GM23338 (cell line): ENCODE results near the gene SLC22A25. TPM values are rescaled to one million over a fixed set of nuclear protein-coding genes. Genes with fewer than 3 reads are reported as not detected.

ENCODE experiments used
- ATAC-seq: fragments of 200-7000 bp; cut with Tn5 transposase; 3 replicates; pipeline ENCODE4 v1.9.1; 2020
- DNase-seq: peaks from one replicate; pipeline ENCODE4 v3.0.0-alpha.2; 2015; ENCODE audit warnings: low spot score
- H2AFZ ChIP-seq: fragments of 200-600 bp; sonication (generic); 2 replicates; pipeline ENCODE4 v1.8.0; 2016; ENCODE audit warnings: antibody characterized with exemption, mild to moderate bottlenecking, moderate library complexity
- H3F3A ChIP-seq: fragments of 200-600 bp; sonication (generic); replicated peaks from 2 replicates; pipeline ENCODE4 v1.8.0; 2017; ENCODE audit warnings: antibody characterized with exemption, mixed run types, low read depth
- H3K27ac ChIP-seq: fragments of 200-600 bp; sonication (generic); 2 replicates; pipeline ENCODE4 v1.6.1; 2016; ENCODE audit warnings: low read depth
- H3K27me3 ChIP-seq: fragments of 200-600 bp; sonication (generic); 2 replicates; pipeline ENCODE4 v1.8.0; 2016; ENCODE audit warnings: mild to moderate bottlenecking, mixed run types, moderate library complexity; ENCODE audit not compliant: insufficient read depth
- H3K36me3 ChIP-seq: fragments of 200-600 bp; sonication (generic); 2 replicates; pipeline ENCODE4 v1.8.0; 2016; ENCODE audit warnings: mild to moderate bottlenecking; ENCODE audit not compliant: insufficient read depth
- H3K4me1 ChIP-seq: fragments of 200-600 bp; sonication (generic); 2 replicates; pipeline ENCODE4 v1.8.0; 2016; ENCODE audit warnings: mild to moderate bottlenecking, moderate library complexity; ENCODE audit not compliant: insufficient read depth
- H3K4me2 ChIP-seq: fragments of 200-600 bp; sonication (generic); 2 replicates; pipeline ENCODE4 v1.7.1; 2017; ENCODE audit warnings: mixed run types
- H3K4me3 ChIP-seq: fragments of 200-600 bp; sonication (generic); 2 replicates; pipeline ENCODE4 v1.6.1; 2016; ENCODE audit warnings: mixed run types
- H3K79me2 ChIP-seq: fragments of 200-600 bp; sonication (generic); replicated peaks from 2 replicates; pipeline ENCODE4 v1.8.0; 2017; ENCODE audit warnings: mild to moderate bottlenecking; ENCODE audit not compliant: insufficient read depth
- H3K9me2 ChIP-seq: fragments of 200-600 bp; sonication (generic); 2 replicates; pipeline ENCODE4 v1.8.0; 2017; ENCODE audit not compliant: insufficient read depth
- H4K20me1 ChIP-seq: fragments of 200-600 bp; sonication (generic); replicated peaks from 2 replicates; pipeline ENCODE4 v1.8.0; 2017; ENCODE audit warnings: mild to moderate bottlenecking; ENCODE audit not compliant: insufficient read depth
- H3K27ac Mint-ChIP-seq: 2 replicates; pipeline ENCODE4 v1.8.0; 2020; ENCODE audit warnings: inconsistent platforms, mild to moderate bottlenecking, moderate library complexity, mixed read lengths
- H3K27me3 Mint-ChIP-seq: 3 replicates; pipeline ENCODE4 v1.8.0; 2022; ENCODE audit warnings: low read depth, mild to moderate bottlenecking, moderate library complexity, mixed read lengths, inconsistent platforms; ENCODE audit not compliant: insufficient read depth, poor library complexity
- H3K36me3 Mint-ChIP-seq: 3 replicates; pipeline ENCODE4 v1.8.0; 2021; ENCODE audit warnings: low read depth, mild to moderate bottlenecking, inconsistent platforms, moderate library complexity, mixed read lengths
- H3K4me1 Mint-ChIP-seq: 3 replicates; pipeline ENCODE4 v1.8.0; 2020; ENCODE audit warnings: mild to moderate bottlenecking, inconsistent platforms, mixed read lengths
- H3K4me3 Mint-ChIP-seq: 3 replicates; pipeline ENCODE4 v1.8.0; 2021; ENCODE audit warnings: moderate library complexity, mild to moderate bottlenecking, inconsistent platforms, mixed read lengths
- H3K9me3 Mint-ChIP-seq: 3 replicates; pipeline ENCODE4 v1.8.0; 2020; ENCODE audit warnings: moderate library complexity, mild to moderate bottlenecking, inconsistent platforms, mixed read lengths
- CREB1 ChIP-seq: fragments of 250-450 bp; sonication (Bioruptor Pico); IDR thresholded peaks from 2 replicates; pipeline ENCODE4 v1.5.0; 2020; ENCODE audit warnings: low read depth, mild to moderate bottlenecking, moderate library complexity
- CTCF ChIP-seq, 2 experiments: fragments of 200-600 bp in 1 of 2; sonication (generic) in 1 of 2; conservative IDR thresholded peaks; 2 replicates each; pipeline versions ENCODE4 v1.5.1 to v1.6.1; 2016 to 2017; ENCODE audit warnings: antibody characterized with exemption in 2 of 2, low read depth in 2 of 2, mild to moderate bottlenecking in 2 of 2, moderate library complexity in 1 of 2
- ETS1 ChIP-seq: IDR thresholded peaks from 2 replicates; pipeline ENCODE4 v1.6.1; 2016; ENCODE audit warnings: antibody characterized with exemption
- EZH2 ChIP-seq: fragments of 200-600 bp; sonication (generic); IDR thresholded peaks from one replicate; pipeline ENCODE4 v1.8.0; 2017; ENCODE audit warnings: antibody characterized with exemption, mild to moderate bottlenecking, low read depth; ENCODE audit not compliant: unreplicated experiment
- EZH2phosphoT487 ChIP-seq: fragments of 200-600 bp; sonication (generic); IDR thresholded peaks from one replicate; pipeline ENCODE4 v1.8.1; 2018; ENCODE audit warnings: antibody characterized with exemption; ENCODE audit not compliant: unreplicated experiment
- JUNB ChIP-seq: IDR thresholded peaks from one replicate; pipeline ENCODE4 v1.6.1; 2016; ENCODE audit warnings: antibody characterized with exemption; ENCODE audit not compliant: unreplicated experiment
- NANOG ChIP-seq: IDR thresholded peaks from 2 replicates; pipeline ENCODE4 v1.6.1; 2016; ENCODE audit warnings: antibody characterized with exemption, borderline replicate concordance
- POLR2AphosphoS5 ChIP-seq: IDR thresholded peaks from 2 replicates; pipeline ENCODE4 v1.6.1; 2016; ENCODE audit warnings: antibody characterized with exemption, low read depth
- STAT1 ChIP-seq: IDR thresholded peaks from one replicate; pipeline ENCODE4 v1.6.1; 2016; ENCODE audit warnings: antibody characterized with exemption; ENCODE audit not compliant: unreplicated experiment
- ZNF114 ChIP-seq: fragments of 250-450 bp; sonication (Bioruptor Pico); IDR thresholded peaks from 2 replicates; pipeline ENCODE4 v1.5.0; 2020; ENCODE audit warnings: mild to moderate bottlenecking, moderate library complexity
- ZNF331 ChIP-seq: fragments of 250-450 bp; sonication (Bioruptor Pico); IDR thresholded peaks from 2 replicates; pipeline ENCODE4 v1.5.0; 2020; ENCODE audit warnings: low read depth, mild to moderate bottlenecking, moderate library complexity
- polyA plus RNA-seq: library from polyadenylated mRNA; unstranded; fragments of >200 nt; fragmentation: Nextera tagmentation; extraction: Ambion mirVana; gene quantifications from 2 replicates; pipeline ENCODE4 v1.2.1, GENCODE V29; 2016
- total RNA-seq: library from RNA; depleted of rRNA; stranded (reverse); fragments of >200 nt; shearing (Covaris generic); gene quantifications from 2 replicates; pipeline ENCODE4 v1.2.3, GENCODE V29; 2014
- TF ChIP-seq, protein P1 (sequence below): IDR thresholded peaks from one replicate; pipeline ENCODE4 v1.6.1; 2018; ENCODE audit warnings: antibody characterized with exemption; ENCODE audit not compliant: unreplicated experiment

The SLC22A25 gene
- total and polyA plus RNA-seq, 2 experiments from 2014 or later: not detected

GRCh38 chr11:63240098-63240497 is 3.3 kb downstream of the SLC22A25 start:
- H3K9me2 ChIP-seq: peaks cover 6% of the 10 kb centered on the region
- H3K4me1 Mint-ChIP-seq: peaks cover 2% of the 10 kb centered on the region; the same call in 2 of the 3 replicates
- no peaks in the 10 kb centered on the region for H3F3A ChIP-seq
- no peak overlapping the region for H3K4me3 Mint-ChIP-seq
- no peak for TF ChIP-seq EZH2
- no peak for TF ChIP-seq CREB1 (CRISPR knock-in tag)
- TF ChIP-seq ZNF331 (CRISPR knock-in tag): no peak
- no peak for TF ChIP-seq ETS1
- TF ChIP-seq, protein P1, sequence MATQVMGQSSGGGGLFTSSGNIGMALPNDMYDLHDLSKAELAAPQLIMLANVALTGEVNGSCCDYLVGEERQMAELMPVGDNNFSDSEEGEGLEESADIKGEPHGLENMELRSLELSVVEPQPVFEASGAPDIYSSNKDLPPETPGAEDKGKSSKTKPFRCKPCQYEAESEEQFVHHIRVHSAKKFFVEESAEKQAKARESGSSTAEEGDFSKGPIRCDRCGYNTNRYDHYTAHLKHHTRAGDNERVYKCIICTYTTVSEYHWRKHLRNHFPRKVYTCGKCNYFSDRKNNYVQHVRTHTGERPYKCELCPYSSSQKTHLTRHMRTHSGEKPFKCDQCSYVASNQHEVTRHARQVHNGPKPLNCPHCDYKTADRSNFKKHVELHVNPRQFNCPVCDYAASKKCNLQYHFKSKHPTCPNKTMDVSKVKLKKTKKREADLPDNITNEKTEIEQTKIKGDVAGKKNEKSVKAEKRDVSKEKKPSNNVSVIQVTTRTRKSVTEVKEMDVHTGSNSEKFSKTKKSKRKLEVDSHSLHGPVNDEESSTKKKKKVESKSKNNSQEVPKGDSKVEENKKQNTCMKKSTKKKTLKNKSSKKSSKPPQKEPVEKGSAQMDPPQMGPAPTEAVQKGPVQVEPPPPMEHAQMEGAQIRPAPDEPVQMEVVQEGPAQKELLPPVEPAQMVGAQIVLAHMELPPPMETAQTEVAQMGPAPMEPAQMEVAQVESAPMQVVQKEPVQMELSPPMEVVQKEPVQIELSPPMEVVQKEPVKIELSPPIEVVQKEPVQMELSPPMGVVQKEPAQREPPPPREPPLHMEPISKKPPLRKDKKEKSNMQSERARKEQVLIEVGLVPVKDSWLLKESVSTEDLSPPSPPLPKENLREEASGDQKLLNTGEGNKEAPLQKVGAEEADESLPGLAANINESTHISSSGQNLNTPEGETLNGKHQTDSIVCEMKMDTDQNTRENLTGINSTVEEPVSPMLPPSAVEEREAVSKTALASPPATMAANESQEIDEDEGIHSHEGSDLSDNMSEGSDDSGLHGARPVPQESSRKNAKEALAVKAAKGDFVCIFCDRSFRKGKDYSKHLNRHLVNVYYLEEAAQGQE: no peak
- no peak for TF ChIP-seq STAT1
- no peak for DNase-seq
- peaks cover 32% of the 10 kb centered on the region for H3K9me3 Mint-ChIP-seq
- H2AFZ ChIP-seq: no peak overlapping the region
- H3K36me3 Mint-ChIP-seq: peaks cover 10% of the 10 kb centered on the region
- H3K27me3 ChIP-seq: no peaks in the 10 kb centered on the region
- no peak for ATAC-seq
- no peak overlapping the region for H3K27ac ChIP-seq
- H3K4me3 ChIP-seq: no peak overlapping the region
- peaks cover 4% of the 10 kb centered on the region; the same call in 1 of the 2 replicates for H3K4me1 ChIP-seq
- H3K4me2 ChIP-seq: no peak overlapping the region
- no peak overlapping the region for H3K27ac Mint-ChIP-seq
- H3K27me3 Mint-ChIP-seq: peaks cover 3% of the 10 kb centered on the region
- H3K36me3 ChIP-seq: peaks cover 9% of the 10 kb centered on the region; the same call in 1 of the 2 replicates
- H3K79me2 ChIP-seq: no peaks in the 10 kb centered on the region
- no peaks in the 10 kb centered on the region for H4K20me1 ChIP-seq

DNA sequence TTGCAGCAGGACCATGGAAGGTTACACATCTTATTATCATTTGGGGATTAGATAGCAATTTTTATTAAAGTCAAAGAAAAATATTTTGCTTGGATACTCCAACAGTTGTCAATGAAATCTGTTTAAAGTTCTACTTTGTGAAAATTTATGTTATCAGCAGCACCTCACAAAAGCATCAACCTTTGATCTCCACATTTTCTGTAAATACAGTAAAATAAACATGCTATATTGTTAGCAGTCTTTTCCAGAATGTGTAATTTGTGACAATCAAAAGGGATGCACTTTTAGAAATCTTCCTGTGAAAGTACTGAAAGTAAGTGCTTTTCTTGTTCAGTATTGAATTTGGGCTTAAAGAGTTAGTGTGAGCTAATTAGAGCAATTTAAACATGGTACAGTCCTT is 4.1 kb downstream of the SLC22A25 start:
- no peak overlapping the region for H3K4me3 ChIP-seq
- H2AFZ ChIP-seq: no peak overlapping the region
- H3K4me1 Mint-ChIP-seq: no peaks in the 10 kb centered on the region
- H3K27ac Mint-ChIP-seq: no peak overlapping the region
- no peak for ATAC-seq
- H3K27ac ChIP-seq: no peak overlapping the region
- no peaks in the 10 kb centered on the region for H3K4me1 ChIP-seq
- H3K9me3 Mint-ChIP-seq: peaks cover 40% of the 10 kb centered on the region
- no peak overlapping the region for H3K4me3 Mint-ChIP-seq
- H3K36me3 ChIP-seq: peaks cover 10% of the 10 kb centered on the region; the same call in 1 of the 2 replicates
- H3K27me3 ChIP-seq: no peaks in the 10 kb centered on the region
- no peak for DNase-seq
- H3F3A ChIP-seq: no peaks in the 10 kb centered on the region
- H3K4me2 ChIP-seq: no peak overlapping the region
- no peaks in the 10 kb centered on the region for H4K20me1 ChIP-seq
- H3K27me3 Mint-ChIP-seq: peaks cover 3% of the 10 kb centered on the region
- peaks cover 13% of the 10 kb centered on the region for H3K36me3 Mint-ChIP-seq
- no peaks in the 10 kb centered on the region for H3K79me2 ChIP-seq
- no peaks in the 10 kb centered on the region; the same call in none of the 2 replicates for H3K9me2 ChIP-seq
- no peak for TF ChIP-seq ZNF114 (CRISPR knock-in tag)
- TF ChIP-seq STAT1: no peak
- TF ChIP-seq CTCF (conservative IDR thresholded peaks at IDR 0.05; ENCODE audit: low read depth in 2 of 2): no peak
- no peak for TF ChIP-seq ETS1
- TF ChIP-seq JUNB: no peak
- TF ChIP-seq ZNF331 (CRISPR knock-in tag): no peak
- no peak for TF ChIP-seq EZH2
- TF ChIP-seq, protein P1: no peak
- no peak for TF ChIP-seq EZH2phosphoT487
- no peak for TF ChIP-seq POLR2AphosphoS5
- TF ChIP-seq CREB1 (CRISPR knock-in tag): no peak
- no peak for TF ChIP-seq NANOG
